Glomerular visceral epithelial cell (primary cell): Measurements from ENCODE around the gene DUSP22.

Source experiments
- DNase-seq: peaks from one replicate; pipeline ENCODE4 v3.0.0-alpha.2; 2016; ENCODE audit errors: extremely low spot score

DUSP22 gene

DNA sequence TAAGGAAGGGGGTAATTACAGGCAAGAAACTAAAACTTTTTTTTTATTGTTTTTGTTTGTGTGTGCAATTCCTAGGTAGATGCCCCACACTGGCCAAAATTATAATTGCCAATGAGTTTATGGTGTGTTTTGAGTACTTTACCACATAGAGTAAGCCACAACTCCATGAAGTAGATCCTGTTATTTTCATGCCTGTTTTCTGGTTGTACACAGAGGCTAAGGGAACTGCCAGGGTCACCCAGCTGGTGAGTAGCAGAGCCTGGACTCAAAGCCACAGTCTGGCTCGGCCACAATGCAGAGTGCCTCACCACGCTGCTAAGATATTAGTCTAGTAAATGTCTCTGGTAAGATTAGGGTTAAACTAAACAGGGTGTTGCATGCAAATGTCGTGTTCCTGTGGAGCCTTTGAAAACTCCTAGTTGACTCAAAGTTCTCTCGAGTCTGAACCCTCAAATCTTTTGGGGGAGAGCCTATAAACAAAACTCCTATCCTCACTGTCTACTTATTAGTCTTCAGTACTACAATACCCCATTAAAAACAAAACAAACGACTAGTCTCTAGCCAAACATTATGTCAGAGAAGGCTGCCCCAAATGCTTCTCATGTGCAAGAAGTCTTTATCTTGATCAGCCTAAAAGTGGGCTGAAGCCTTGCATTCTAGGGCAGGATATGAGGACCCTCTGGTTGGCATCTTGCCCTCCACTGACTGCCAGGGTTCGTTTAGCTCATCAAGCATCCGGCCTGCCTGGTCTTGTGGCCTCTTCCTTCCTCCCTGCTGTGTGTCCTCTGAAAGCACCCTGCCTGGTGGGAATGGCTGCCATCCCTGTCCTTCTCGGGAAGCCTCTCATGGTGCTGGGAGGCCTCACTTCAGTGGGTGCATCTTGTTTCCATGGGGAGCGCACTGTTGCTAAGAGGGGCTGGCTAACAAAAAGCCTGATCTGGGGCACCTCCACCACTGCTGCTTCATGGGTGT is 4.2 kb downstream of the DUSP22 start:
- DNase-seq = no peak

DNA sequence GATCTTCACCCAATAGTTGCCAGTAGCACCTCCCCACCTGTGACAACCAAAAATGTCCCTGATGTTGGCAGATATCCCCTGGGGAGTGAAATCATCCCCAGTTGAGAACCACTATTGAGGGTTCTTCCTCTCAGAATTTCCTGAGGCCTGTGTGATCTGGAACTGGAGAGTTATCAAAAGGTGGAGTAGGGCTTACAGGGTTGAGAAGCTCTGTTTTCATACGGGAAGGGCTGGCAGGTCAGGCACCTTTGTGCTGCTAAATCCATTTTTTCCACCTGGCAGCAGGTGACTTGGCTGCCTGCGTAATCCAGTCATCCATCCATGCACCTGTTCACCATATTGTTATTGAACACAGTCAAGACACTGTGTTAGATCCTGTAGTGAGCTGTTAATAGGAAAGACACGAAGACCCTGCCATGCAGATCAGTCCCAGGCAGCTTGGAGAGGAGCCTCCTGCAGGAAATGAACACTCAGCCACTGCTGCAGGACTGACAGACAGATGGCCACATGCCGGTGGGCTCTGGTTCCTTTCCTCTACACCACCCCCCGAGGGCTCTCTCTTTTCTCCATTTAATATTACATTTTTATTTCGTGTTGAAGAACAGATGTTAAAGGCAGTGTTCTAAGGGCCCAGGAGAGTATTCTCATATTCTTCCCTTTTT is 5.4 kb downstream of the DUSP22 start:
- no peak for DNase-seq

DNA sequence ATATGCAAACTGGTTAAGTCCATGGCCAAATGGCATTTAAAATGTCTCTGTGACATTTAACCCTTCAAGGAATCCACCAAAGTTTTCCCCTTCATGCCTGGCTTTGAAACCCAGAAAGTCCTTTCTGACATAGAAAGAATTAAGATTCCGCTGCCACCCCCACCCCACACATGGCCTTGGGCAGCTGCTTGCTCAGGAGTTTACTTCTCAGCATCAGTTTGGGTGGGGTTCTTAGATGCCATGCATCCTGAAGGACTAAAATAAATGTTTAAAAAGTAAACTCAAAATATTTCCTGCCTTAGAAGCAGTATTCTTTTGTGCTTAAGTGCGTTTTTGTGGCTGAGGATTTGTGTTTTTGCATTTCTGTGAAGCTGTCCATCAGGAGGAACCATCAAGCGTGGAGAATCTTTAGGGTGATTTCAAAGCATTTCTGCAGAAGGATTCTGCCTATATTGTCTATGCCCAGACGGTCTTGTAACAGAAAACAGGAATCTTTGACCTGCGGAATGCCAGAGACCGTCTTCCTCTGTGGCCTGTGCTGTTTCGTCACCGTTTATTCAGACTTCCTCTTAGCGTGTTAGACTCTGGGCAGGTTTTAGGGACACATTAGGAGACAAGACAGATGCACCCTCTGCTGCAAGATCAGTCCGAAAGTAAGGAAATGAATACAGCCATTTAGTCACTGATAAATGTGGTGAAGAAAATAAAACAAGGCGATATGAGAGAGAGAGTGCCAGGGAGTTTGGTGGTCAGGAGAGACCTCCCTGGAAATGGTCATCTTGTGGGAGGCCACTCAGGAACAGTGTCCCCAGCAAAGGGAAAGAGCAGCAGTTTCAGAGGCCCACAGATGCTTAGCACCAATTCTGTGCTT is 6.2 kb downstream of the DUSP22 start:
- DNase-seq = no peak

DNA sequence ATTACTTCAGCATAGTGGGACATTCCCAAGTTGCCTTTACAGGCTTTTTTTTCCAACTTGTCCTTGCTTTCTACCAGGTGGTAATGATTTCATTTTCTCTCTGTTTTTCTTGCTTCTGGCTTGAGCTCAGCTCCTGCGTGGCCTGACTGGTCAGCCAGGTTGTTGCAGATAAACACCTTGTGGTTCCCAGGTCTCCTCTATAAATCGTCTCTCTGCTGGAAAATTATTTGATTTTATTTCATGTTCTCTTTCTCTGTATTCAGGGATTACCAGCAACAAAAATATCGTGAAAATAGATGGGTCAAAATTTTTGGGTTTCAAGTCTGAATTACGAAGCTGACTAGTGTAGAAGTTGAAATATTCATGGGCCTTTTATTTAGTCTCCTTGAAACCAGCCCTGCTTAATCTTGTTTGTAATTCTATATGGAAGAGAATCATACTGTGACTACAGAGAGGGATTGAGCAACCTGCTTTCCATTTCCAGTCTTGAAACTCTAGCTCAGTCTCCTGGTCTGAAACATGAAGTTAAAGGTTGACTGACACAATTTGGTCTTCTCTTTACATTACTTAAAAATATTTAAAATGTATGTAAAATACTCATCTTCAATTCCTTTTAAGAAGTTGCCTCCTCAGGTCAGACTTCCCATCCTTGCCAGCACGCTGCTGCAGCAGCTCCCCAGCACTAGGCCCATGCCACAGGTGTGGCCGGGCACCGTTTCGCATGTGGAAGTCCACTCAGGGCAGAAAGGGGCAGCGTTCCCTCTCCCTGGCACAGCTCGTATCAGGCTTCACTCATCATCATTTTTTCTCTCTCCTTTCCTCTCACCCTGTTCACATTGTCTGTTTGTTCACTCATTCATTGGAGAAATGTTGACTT is 7.1 kb downstream of the DUSP22 start:
- no peak for DNase-seq

DNA sequence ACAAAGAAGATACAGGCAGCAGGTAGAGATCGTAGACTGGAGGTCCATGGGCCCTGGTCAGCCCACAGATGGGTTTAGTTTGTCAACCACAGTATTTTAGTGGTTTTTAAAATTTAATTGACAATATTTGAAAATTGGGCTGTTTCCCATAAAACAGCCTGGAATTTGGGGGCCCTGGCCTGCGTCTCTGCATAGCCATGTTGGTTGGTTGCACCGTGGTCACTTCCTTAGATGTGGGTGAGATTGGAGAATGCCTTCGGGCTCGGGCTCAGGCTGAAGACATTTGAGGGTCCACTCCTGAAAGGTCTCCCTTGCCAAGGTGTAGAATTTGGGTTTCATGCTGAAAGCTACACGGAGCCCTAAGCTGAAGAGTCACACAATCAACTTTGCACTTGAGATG is 7.7 kb downstream of the DUSP22 start:
- no peak for DNase-seq

DNA sequence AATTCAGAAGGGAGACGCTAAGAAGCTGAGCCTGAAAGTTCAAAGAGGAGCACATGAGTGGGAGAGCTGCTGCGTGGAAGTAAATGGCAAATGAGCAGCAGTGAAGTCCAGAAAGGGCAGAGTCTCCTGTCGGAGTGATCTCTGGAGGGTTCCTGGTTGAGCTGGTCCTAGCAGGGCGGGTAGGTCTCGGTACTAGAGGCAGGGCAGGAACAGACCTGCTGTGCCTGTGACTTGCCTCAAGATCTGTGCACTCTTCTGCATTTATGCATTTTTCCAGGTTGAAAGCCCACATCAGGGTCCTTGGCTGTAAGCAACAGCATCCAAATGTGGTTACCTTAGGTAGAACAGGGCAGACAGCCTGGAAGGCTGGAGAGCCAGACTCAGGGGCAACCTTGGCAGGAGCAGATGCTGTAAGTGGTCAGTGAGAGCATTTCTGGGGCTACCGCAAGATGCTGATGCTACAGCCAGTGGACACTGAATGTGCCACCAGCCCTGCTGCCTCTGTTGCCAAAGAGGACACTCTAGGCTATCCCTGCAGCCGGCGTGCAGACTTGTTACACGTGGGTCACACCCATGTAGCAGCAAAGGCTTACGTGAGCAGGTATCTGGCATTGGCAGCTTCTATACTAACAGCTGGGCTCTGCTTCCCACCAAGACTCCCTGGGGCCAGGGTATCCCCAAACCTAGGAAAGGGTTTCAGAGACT is 8.4 kb downstream of the DUSP22 start:
- no peak for DNase-seq

DNA sequence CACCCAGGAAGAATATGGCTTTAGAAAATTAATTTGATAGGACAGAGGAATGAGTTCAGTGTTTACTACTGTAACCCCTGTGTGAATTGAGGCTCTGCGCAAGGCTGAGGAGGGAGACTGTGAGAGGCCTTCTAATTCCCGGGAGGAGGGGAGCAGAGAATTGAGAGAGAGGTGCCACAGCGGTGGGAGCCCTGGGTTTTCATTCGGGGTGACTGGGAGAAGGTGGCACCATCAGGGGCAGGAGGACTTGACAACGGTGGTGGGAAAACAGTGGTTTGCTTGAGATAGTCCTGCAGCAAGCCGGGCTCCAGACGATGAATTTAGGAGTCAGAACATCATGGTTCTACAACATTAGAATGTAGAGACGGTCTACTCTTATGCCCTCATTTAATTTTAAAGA is 9.2 kb downstream of the DUSP22 start:
- DNase-seq = no peak

DNA sequence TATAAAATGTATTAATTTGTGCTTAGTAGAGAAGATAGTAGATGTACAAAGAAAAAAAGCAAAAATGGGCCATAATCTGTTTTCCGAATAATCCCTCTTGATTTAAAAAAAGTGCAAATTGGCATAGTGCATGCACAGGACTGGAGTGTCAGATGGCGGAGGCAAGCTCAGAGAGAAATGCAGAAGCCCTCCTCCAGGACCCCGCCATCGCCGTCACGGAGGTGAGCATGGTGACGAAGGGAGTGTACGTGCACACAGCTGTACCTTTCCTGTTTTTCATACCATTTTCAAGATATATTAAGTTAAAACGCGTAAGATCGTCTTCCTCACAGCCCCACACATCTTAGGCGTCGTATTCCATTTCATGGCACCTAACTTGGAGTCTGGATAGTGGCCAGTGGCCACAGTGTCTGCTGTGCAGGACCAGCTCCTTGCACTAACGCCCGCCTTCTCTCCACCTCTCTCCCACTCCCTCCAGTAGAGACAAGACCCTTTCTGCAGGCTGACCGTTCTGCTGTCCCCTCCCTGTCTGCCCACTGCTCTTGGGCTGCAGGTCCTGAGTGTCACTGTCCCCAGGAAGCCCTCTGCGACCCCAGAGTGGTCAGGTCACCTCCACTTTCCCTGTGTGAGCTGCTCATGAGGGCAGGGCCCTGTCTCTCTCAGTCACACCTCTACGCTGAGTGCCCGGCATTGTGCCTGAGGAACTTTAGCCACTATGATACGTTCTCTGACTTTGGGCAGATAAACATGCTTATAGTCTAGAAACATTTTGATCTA is 9.8 kb downstream of the DUSP22 start:
- DNase-seq = no peak

DNA sequence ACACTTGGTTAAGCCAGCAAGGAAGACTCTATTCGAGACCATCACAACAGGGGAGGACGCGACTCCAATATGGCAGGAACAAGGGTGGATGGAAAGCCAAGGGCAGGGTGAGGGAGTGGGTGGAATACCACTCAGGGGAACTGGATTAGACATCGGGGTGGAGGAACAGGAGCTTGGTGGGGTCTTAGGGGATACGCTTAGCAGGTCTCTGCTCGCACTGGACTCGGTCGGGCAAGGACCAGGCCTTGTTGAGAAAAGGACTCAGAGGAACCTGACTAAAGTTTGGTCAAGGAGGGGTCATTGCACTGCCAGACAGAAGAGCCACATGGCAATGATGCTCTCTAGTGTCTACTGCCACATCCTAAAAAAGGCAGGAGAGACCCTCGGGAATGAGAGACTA is 10.5 kb downstream of the DUSP22 start:
- no peak for DNase-seq

DNA sequence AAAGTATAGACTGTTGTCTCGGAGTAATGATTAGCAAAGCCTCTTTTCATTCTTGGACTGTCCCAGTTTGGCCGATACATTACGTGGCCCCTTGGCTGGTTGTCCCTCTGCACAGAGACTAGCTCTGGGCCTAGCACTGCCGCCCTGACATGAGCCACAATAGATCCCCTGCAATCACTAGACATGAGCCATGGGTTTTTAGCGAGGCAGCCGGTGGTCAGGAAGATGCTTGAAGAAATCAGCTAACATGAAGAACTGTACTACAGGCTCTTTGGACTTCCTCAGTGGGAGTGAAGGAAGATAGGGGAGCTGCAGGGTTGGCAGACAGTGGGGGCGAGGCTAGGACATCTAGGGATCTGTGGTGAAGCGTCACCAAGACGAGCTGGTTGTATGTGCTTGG is 11.0 kb downstream of the DUSP22 start:
- no peak for DNase-seq

DNA sequence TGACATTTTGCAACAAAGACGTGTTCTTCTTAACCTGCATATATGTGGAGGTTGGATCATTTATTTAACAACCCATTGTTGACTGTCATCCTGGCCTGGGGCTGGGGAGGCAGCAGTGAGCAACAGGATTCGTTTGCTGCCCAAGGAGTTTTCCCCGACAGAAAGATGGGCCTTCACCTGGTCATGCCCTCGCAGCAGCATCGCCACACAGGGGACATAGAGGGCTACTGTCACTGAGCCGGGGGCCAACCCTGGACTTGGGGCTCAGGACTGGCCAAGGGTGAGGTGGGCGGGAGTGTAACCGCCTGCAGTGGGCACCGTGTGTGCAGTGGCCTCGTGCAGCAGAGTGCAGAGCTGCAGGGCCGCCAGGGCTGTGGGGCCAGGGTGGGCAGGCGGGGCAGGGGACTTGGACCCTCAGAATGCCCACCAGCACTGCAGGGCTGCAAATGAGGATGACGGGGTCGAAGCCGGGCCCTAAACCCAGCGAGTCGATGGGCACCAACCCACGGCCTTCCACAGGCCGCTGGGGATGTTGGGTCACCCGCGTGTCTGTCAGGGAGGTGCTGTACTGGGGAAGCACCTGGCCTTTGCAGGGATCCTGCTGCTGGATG is 11.8 kb downstream of the DUSP22 start:
- DNase-seq = no peak

DNA sequence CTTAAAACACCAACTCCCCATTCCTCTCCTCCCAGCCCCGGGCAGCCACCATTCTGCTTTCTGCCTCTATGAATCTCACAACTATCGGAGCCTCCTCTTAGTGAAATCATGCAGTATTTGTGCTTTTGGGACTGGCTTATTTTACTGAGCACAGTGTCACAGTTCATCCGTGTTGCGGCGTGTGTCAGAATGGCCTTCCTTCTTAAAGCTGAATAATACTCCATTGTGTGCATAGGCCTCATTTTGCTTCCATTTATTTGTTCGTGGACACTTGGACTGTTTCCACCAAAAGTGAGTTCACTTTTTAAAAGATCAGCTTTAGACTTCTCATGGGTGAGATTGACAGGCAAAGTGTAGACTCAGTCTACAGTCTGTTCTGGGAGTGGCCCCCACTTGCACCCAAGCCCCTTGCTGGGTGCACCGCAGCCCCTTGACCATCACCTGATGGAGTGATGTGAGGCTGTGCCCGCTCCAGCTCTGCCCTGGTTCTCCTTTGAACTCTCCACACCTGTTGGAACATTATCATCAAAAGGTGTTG is 12.6 kb downstream of the DUSP22 start:
- no peak for DNase-seq

DNA sequence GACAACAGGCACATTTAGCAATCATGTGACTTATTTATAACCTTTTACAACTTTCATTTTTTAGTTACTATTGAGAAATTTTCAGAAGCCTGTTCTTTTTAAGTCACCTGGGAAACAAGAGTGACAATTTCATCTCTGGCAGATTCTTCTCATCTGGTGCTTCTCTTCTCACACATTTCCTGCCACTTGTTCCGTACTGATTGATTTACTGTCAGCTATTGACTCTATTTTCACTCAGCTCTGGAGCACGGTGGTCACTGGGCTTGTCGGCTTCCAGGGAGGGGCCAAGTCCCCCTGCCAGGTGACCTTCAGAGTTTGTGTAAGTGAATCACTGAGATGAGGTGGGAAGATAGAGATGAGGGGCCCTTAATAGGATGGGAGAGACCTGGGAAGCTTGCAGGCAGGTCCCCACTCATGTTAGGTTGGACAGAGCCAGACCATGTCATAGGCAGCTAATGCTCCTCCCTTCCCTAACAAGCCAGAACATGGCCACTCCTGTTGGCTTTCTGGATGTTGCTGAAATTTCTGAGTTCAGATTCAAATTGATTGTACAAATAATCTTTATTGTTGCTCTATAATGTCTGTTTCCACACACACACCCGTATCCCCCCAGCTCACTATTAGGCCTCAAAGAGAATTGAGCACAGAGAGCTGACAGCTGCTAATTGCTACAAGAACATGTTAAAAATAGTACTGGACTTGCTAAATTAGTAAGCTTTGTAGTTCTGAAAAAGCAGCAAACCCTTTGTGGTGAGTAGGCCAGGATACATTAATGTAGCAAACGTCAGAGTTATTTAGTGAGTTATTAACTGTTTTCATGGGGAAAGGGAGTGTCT is 13.3 kb downstream of the DUSP22 start:
- DNase-seq = peak; percentile 31

DNA sequence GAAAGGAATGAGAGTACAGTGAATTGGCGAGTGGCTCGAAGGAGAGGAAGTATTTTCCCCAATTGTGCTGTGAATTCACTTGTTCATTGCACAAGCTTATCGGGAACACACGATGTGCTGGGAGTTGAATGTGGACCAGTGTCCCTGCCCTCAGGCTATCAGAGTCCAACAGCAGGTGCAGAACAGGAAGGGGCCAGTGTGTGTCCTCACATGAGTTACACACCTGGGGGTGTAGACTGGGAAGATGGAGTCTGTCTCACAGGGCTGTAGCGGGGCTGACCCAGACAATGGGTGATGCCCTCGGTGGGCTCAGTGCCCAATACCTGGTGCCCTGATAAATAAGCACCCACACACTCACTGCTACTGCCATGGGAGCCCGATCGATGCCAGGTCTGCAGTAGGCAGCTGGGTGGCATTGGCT is 14.4 kb downstream of the DUSP22 start:
- DNase-seq = no peak

DNA sequence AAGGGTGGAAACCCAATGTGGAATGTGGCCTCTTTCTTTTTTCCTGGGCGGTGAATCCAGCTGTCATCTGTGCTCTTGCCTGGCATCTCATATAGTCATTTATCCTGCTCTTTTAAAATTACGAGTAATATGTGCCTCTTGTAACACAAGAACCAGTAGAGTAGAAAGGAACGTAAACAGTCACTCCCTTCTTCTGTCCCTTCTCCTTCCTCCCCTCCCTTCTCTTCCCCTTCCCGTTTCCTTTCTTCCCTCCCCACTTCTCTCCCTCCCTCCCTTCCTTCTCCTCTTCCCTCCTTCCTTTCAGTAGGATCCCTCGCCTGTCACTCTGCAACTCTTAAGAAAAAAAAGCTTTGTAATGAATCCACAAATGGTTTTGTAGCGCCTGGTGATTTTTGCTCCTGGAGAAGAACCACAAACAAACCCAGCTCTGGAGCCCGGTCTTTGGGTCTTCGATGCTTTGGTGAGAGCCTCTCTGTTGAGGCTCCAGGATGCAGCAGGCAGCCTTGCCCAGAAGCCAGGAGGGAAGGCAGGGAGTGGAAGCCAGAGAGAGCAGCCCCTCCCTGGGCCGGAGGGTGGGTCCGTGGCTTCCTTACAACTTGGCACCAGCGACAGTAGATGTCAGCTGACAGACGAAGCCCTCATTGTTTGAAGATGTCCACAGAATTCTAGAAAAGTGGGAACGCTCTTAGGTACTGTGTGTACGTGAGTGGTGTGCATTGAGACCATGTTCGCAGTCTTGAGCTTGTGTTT is 15.0 kb downstream of the DUSP22 start:
- no peak for DNase-seq

DNA sequence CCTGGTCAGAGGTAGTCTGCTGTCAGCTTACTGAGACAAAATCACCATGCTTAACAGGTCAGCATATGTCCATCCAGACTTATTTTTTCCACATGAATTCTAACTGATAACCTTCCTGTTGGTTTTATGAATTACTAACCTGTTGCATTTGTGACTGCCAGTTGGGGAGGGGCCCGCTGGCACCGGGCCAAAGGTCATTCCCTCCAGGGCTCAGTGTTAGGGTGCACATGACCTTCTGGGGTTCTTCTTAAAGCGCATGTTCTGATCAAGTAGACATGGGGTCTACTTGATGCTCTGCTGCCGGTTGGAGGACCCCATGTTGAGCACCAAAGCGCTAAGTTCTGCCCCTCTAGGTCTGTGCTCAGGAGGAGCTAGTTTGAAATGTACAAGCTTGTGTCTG is 15.6 kb downstream of the DUSP22 start:
- DNase-seq = no peak

DNA sequence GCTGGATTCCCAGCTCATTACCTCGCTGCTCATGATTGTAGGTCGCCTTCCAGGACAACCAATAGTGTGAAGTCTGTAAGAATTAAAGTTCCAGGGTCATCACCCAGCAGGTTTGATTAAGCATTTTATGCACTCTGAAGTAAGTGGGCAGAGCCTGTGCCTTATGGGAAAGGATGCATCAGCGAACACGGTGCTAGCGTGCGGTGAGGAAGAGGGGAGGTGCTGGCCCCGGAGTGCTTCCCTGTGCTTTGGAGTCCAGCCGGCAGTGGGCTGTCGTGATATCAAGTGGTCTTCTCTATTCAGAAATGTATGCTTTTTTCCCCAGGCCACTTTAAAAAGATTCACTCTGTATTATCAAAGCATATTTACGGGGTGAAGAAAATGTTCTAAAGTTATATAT is 16.0 kb downstream of the DUSP22 start:
- DNase-seq = no peak
